DLD1 (cell line): ENCODE data around the gene POC1A.
"Not testable (repeated sequence)": the region's sequence is repeated elsewhere in the genome, so short reads cannot be mapped to it uniquely, and the experiment has no call there.

Source experiments
- in situ Hi-C: cut with HindIII; loops from 2 replicates; pipeline ENCODE4 v1.10.0; 2017; ENCODE audit warnings: low sequenced_read_pairs

The POC1A gene

GRCh38 chr3:52036222-52036694, 118.0 kb downstream of the POC1A start:
- in situ Hi-C loops = no loop called here

DNA sequence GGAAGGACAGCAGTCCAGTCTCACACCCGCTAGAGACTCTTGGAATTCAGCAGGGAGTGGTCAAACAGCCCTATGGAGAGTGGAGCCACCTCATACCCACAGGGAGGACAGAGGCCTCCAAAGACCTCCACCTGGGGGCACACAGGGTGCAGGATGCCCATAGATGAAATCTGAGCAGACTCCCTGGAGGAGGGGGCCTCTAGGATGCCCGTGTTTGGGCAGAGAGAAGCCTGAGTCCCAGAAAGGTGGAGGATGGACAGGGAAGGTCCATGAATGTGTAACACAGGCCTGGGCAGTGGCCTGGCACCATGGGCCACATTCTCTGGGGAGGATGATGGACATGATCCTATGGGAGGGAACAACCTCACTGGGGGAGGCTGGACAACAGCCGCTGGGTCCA, 119.6 kb downstream of the POC1A start:
- in situ Hi-C loops = no loop called here

DNA sequence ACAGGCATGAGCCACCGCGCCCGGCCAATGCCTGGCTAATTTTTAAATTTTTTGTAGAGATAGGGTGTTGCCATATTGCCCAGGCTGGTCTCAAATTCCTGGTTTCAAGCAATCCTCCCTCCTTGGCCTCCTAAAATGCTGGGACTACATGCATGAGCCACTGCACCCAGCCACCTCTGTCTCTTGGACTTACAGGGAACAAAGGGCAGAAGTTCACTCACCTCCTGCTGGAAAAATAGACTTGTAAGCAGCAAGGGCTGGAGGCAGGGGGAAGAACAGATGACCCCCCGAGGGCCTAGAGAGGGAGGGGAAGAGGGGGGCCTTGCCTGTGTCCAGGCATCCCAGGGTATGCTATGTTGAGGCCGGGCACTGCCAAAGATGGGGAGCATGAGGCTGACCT, 120.0 kb downstream of the POC1A start:
- in situ Hi-C loops = no loop called here

- in situ Hi-C loops = not testable (repeated sequence)
Measured at GRCh38 chr3:52033748-52034147, 120.5 kb downstream of the POC1A start.

DNA sequence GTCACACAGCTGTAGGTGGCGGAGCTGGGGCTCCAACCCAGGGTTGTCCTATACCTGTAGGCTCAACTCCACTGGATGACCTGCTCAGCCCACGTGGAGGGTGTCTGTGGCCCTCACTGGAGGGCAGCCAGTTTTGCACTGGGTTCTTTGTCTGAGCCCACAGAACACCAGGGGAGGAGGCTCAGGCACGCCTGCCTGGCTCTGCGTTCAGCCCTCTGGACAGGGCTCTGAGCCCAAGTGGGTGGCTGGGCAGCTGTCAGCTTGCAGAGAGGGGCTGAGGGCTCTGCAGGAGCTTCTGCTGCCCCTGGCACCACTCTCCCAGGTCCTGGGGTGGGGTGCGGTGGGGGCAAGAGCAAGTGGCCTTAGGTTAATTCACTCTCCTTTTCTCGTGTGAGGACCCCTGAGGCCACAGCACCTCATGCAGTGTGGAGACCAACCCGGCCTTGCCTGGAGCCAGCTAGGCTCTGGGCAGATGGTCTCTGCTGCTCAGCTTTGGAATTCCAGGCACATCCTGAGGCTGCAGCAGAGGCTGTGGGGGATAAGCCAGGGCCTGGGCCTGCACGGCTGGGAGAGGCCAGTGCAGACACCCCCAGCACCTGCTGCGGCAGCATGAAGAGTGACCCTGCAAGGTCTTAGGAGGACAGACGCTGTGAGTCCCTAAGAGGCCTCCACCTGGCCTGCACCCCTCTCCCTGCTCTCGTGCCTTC, 121.4 kb downstream of the POC1A start:
- in situ Hi-C loops = no loop called here

- in situ Hi-C loops = no loop called here
Measured at GRCh38 chr3:52031896-52032295, 122.3 kb downstream of the POC1A start.

DNA sequence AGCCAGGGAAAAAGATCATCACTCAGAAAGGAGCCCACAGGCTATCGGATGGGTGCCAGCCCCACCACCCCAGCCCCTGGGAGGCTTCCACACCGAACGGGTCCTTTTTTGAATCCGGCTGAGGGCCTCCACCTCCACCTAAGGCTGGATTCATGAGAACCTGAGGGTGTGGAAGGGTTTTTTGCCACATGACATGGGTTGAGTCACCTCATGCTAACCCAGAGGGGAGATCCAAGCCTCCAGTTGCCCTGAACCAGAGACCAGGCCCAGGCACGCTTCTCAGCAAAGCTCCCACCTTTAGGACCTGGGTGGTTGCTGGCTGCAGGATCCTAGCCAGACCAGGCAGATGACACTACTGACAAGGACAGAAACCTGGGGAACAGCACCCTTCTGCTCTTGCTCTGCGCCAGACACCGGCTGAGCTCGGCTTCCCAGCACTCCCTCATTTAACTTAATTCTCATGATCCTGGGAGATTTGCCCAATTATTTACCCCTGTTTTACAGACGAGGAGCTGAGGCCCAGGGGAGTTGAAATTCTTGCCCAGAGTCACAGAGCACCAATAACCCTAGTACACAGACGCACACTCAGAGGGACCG, 123.4 kb downstream of the POC1A start:
- in situ Hi-C loops = no loop called here

GRCh38 chr3:52029535-52029934, 124.7 kb downstream of the POC1A start:
- in situ Hi-C loops = no loop called here

GRCh38 chr3:52029053-52029452, 125.2 kb downstream of the POC1A start:
- in situ Hi-C loops = no loop called here

- in situ Hi-C loops = no loop called here
Measured at GRCh38 chr3:52028572-52028971, 125.7 kb downstream of the POC1A start.

DNA sequence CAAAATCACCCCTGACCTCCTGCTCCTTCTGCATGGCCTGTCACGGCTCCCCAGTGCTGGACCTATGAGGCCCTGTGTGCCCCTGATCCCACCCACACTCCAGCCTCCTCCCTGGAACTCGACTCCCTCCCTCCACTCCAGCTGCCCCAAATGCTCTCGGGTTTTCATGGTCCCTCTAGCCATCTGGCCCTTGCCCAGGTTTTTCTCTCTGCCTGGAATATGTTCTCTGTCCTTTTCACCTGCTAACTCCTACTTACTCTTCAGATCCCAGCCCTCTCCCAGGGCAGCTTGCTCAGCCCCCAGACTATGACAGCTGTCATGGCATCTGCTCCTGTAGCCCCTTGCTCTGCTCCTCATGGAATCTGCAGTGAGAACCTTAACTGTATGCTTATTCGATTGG, 128.2 kb downstream of the POC1A start:
- in situ Hi-C loops = no loop called here

DNA sequence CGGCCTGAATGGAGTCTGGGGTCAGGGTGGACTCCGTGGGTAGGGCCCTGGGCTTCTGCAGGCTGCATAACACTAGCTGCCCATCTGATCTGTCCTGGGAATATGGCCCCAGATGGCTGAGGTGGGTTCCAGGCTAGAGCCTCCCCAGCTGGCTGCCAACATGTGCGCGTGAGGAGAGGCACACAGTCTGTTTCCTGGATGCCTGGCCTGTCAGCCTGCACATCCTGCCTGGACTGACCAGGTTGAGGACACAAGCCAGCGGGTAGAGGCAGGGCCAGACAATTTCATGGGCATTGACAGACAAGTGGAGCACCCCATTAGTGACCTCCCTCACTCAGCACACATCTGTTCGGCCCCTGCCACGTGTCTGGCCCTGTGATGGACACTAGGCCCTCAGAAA, 128.8 kb downstream of the POC1A start:
- in situ Hi-C loops = no loop called here
